HG03378 (cell line): Measurements from ENCODE around the gene TRIM71.
"Not testable (repeated sequence)": the region's sequence is repeated elsewhere in the genome, so short reads cannot be mapped to it uniquely, and the experiment has no call there.

Source experiments
- ATAC-seq: cut with Tn5 transposase; IDR thresholded peaks from one replicate; pipeline ENCODE4 v1.9.1; 2021; ENCODE audit warnings: mild to moderate bottlenecking, moderate library complexity; ENCODE audit not compliant: unreplicated experiment

Gene TRIM71

GRCh38 chr3:32842531-32842931, 24.7 kb downstream of the TRIM71 start:
- ATAC-seq, result no peak

GRCh38 chr3:32842987-32843386, 25.2 kb downstream of the TRIM71 start:
- no peak for ATAC-seq

- ATAC-seq, result no peak
Measured at GRCh38 chr3:32843510-32844321, 25.9 kb downstream of the TRIM71 start.

GRCh38 chr3:32844322-32844654, 26.5 kb downstream of the TRIM71 start:
- ATAC-seq, result no peak

GRCh38 chr3:32844914-32845313, 27.1 kb downstream of the TRIM71 start:
- ATAC-seq, result no peak

- ATAC-seq, result not testable (repeated sequence)
Measured at GRCh38 chr3:32845546-32845945, 27.7 kb downstream of the TRIM71 start.

- not testable (repeated sequence) for ATAC-seq
Measured at GRCh38 chr3:32847045-32847444, 29.2 kb downstream of the TRIM71 start.

- no peak for ATAC-seq
Measured at GRCh38 chr3:32847528-32847927, 29.7 kb downstream of the TRIM71 start.

GRCh38 chr3:32848215-32848614, 30.4 kb downstream of the TRIM71 start:
- ATAC-seq, result no peak

GRCh38 chr3:32849046-32849445, 31.2 kb downstream of the TRIM71 start:
- ATAC-seq, result no peak

- no peak for ATAC-seq
Measured at GRCh38 chr3:32850226-32850625, 32.4 kb downstream of the TRIM71 start.

- no peak for ATAC-seq
Measured at GRCh38 chr3:32850636-32851035, 32.8 kb downstream of the TRIM71 start.

GRCh38 chr3:32852146-32852545, 34.3 kb downstream of the TRIM71 start:
- ATAC-seq, result no peak

GRCh38 chr3:32855350-32855953, 37.7 kb downstream of the TRIM71 start:
- ATAC-seq, result no peak

GRCh38 chr3:32856355-32856889, 38.6 kb downstream of the TRIM71 start:
- ATAC-seq, result no peak

GRCh38 chr3:32856901-32857507, 39.2 kb downstream of the TRIM71 start:
- no peak for ATAC-seq

- ATAC-seq, result no peak
Measured at GRCh38 chr3:32857921-32858320, 40.1 kb downstream of the TRIM71 start.

GRCh38 chr3:32859604-32860237, 41.9 kb downstream of the TRIM71 start:
- ATAC-seq, result no peak

- no peak for ATAC-seq
Measured at GRCh38 chr3:32860499-32860898, 42.7 kb downstream of the TRIM71 start.

GRCh38 chr3:32861681-32862080, 43.9 kb downstream of the TRIM71 start:
- no peak for ATAC-seq

- ATAC-seq, result no peak
Measured at GRCh38 chr3:32862247-32862935, 44.6 kb downstream of the TRIM71 start.
